Panc1 (cell line): ENCODE results near the gene DPAGT1.

Experiments used
- POLR2AphosphoS5 ChIP-seq: IDR thresholded peaks from 2 replicates; pipeline ENCODE4 v1.6.1; 2012; ENCODE audit warnings: mild to moderate bottlenecking, low read depth, low read length, moderate library complexity
- REST ChIP-seq, 2 experiments: IDR thresholded peaks; 2 replicates each; pipeline ENCODE4 v1.6.1; 2011 to 2012; ENCODE audit warnings: low read depth in 2 of 2, control low read depth in 1 of 2, low read length in 1 of 2, mild to moderate bottlenecking in 1 of 2, moderate library complexity in 1 of 2; ENCODE audit not compliant: insufficient read depth in 1 of 2
- TF ChIP-seq, protein P1 (sequence below): fragments of 450-650 bp; IDR thresholded peaks from 2 replicates; pipeline ENCODE4 v1.5.1; 2017; ENCODE audit warnings: mild to moderate bottlenecking

GRCh38 chr11:119067371-119068222 is 34.1 kb downstream of the DPAGT1 start, which contains the start of gene VPS11:
- TF ChIP-seq, protein P1, sequence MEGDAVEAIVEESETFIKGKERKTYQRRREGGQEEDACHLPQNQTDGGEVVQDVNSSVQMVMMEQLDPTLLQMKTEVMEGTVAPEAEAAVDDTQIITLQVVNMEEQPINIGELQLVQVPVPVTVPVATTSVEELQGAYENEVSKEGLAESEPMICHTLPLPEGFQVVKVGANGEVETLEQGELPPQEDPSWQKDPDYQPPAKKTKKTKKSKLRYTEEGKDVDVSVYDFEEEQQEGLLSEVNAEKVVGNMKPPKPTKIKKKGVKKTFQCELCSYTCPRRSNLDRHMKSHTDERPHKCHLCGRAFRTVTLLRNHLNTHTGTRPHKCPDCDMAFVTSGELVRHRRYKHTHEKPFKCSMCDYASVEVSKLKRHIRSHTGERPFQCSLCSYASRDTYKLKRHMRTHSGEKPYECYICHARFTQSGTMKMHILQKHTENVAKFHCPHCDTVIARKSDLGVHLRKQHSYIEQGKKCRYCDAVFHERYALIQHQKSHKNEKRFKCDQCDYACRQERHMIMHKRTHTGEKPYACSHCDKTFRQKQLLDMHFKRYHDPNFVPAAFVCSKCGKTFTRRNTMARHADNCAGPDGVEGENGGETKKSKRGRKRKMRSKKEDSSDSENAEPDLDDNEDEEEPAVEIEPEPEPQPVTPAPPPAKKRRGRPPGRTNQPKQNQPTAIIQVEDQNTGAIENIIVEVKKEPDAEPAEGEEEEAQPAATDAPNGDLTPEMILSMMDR, result no peak
- TF ChIP-seq REST (IDR thresholded peaks at IDR 0.05; ENCODE audit: insufficient read depth in 1 of 2, low read depth in 2 of 2, low read length in 1 of 2) (no peak), POLR2AphosphoS5 (peak; percentile 90)
